Neural cell (in vitro differentiated cells): ENCODE data around the gene CRYGS. TPM values are rescaled to one million over a fixed set of nuclear protein-coding genes. Genes with fewer than 3 reads are reported as not detected.

Experiments used
- H2AFZ ChIP-seq: fragments of 200-600, 300-800 bp; sonication (generic), shearing (Covaris generic); 2 replicates; pipeline ENCODE4 v1.6.0; 2014; ENCODE audit warnings: low read depth, mild to moderate bottlenecking, antibody characterized with exemption, low read length, moderate library complexity
- H3F3A ChIP-seq: fragments of 200-600 bp; shearing (Covaris generic); 2 replicates; pipeline ENCODE4 v1.6.1; 2016; ENCODE audit warnings: mild to moderate bottlenecking, moderate library complexity, mixed read lengths, antibody characterized with exemption, low read length; ENCODE audit not compliant: insufficient read depth, poor library complexity, severe bottlenecking
- H3K27ac ChIP-seq: fragments of 200-600, 300-800 bp; sonication (generic), shearing (Covaris generic); 2 replicates; pipeline ENCODE4 v1.5.1; 2014; ENCODE audit warnings: mild to moderate bottlenecking, low read length, moderate library complexity
- H3K27me3 ChIP-seq: fragments of 300-800, 200-600 bp; sonication (generic), shearing (Covaris generic); 2 replicates; pipeline ENCODE4 v1.6.0; 2014; ENCODE audit warnings: mild to moderate bottlenecking, low read depth, low read length, moderate library complexity; ENCODE audit not compliant: insufficient read depth
- H3K36me3 ChIP-seq: fragments of 300-800, 200-600 bp; sonication (generic), shearing (Covaris generic); 2 replicates; pipeline ENCODE4 v1.5.1; 2014; ENCODE audit warnings: mild to moderate bottlenecking, antibody characterized with exemption, low read length, moderate library complexity; ENCODE audit not compliant: insufficient read depth
- H3K4me2 ChIP-seq: fragments of 300-800, 200-600 bp; sonication (generic), shearing (Covaris generic); 2 replicates; pipeline ENCODE4 v1.6.0; 2014; ENCODE audit warnings: mild to moderate bottlenecking, low read length
- H3K4me3 ChIP-seq: fragments of 300-800, 200-600 bp; sonication (generic), shearing (Covaris generic); 2 replicates; pipeline ENCODE4 v1.5.1; 2014; ENCODE audit warnings: mild to moderate bottlenecking, low read length, moderate library complexity
- H3K79me2 ChIP-seq: fragments of 200-600 bp; shearing (Covaris generic); replicated peaks from 2 replicates; pipeline ENCODE4 v1.6.0; 2014; ENCODE audit warnings: mild to moderate bottlenecking, low read length, moderate library complexity; ENCODE audit not compliant: insufficient read depth
- H3K9ac ChIP-seq: fragments of 300-800, 200-600 bp; sonication (generic), shearing (Covaris generic); 2 replicates; pipeline ENCODE4 v1.6.1; 2016; ENCODE audit warnings: mild to moderate bottlenecking, low read length, mixed read lengths
- H3K9me2 ChIP-seq: fragments of 200-600 bp; shearing (Covaris generic); 2 replicates; pipeline ENCODE4 v1.6.1; 2016; ENCODE audit warnings: mild to moderate bottlenecking, low read length, mixed read lengths; ENCODE audit not compliant: insufficient read depth
- H3K9me3 ChIP-seq: fragments of 200-600, 300-800 bp; sonication (generic), shearing (Covaris generic); 2 replicates; pipeline ENCODE4 v1.6.1; 2016; ENCODE audit warnings: mild to moderate bottlenecking, mixed run types, low read length, moderate library complexity, mixed read lengths
- H4K20me1 ChIP-seq: fragments of 200-600 bp; shearing (Covaris generic); 2 replicates; pipeline ENCODE4 v1.6.1; 2016; ENCODE audit warnings: mild to moderate bottlenecking, mixed run types; ENCODE audit not compliant: insufficient read depth
- CTCF ChIP-seq: fragments of 450-650 bp; IDR thresholded peaks from 2 replicates; pipeline ENCODE4 v1.5.1; 2014; ENCODE audit warnings: antibody characterized with exemption, mild to moderate bottlenecking, moderate library complexity; ENCODE audit not compliant: poor library complexity, severe bottlenecking
- EP300 ChIP-seq: fragments of 450-650 bp; conservative IDR thresholded peaks from 2 replicates; pipeline ENCODE4 v1.6.1; 2014; ENCODE audit warnings: antibody characterized with exemption, mild to moderate bottlenecking, moderate library complexity; ENCODE audit not compliant: poor library complexity, severe bottlenecking
- EZH2 ChIP-seq: fragments of 200-600, 300-800 bp; shearing (Covaris generic), sonication (generic); IDR thresholded peaks from 2 replicates; pipeline ENCODE4 v1.6.1; 2014; ENCODE audit warnings: antibody characterized with exemption, low read length, borderline replicate concordance, mild to moderate bottlenecking; ENCODE audit not compliant: insufficient read depth, poor library complexity, severe bottlenecking
- MXI1 ChIP-seq: fragments of 450-650 bp; conservative IDR thresholded peaks from 2 replicates; pipeline ENCODE4 v1.6.1; 2014; ENCODE audit warnings: antibody characterized with exemption, mild to moderate bottlenecking; ENCODE audit not compliant: poor library complexity, severe bottlenecking
- POLR2AphosphoS5 ChIP-seq: IDR thresholded peaks from 2 replicates; pipeline ENCODE4 v1.6.1; 2012
- RAD21 ChIP-seq: fragments of 450-650 bp; conservative IDR thresholded peaks from 2 replicates; pipeline ENCODE4 v1.6.1; 2014; ENCODE audit warnings: antibody characterized with exemption, mild to moderate bottlenecking, moderate library complexity
- SMC3 ChIP-seq: fragments of 450-650 bp; conservative IDR thresholded peaks from 2 replicates; pipeline ENCODE4 v1.6.1; 2014; ENCODE audit warnings: antibody characterized with exemption, mild to moderate bottlenecking, moderate library complexity; ENCODE audit not compliant: poor library complexity
- TAF1 ChIP-seq: IDR thresholded peaks from 2 replicates; pipeline ENCODE4 v1.6.1; 2012; ENCODE audit warnings: low read depth
- polyA plus RNA-seq: library from polyadenylated mRNA; depleted of rRNA; stranded (reverse); fragments of >200 nt; gene quantifications from 2 replicates; pipeline ENCODE4 v1.2.3, GENCODE V29; 2014
- TF ChIP-seq, protein P1 (sequence below): IDR thresholded peaks from 2 replicates; pipeline ENCODE4 v1.6.1; 2012; ENCODE audit warnings: borderline replicate concordance

CRYGS gene
- polyA plus RNA-seq, 1 donor from 2014 or later = 7.7 TPM

GRCh38 chr3:186497608-186498007 lies 46.6 kb downstream of the CRYGS start:
- no peaks in the 10 kb centered on the region for H3K27me3 ChIP-seq

DNA sequence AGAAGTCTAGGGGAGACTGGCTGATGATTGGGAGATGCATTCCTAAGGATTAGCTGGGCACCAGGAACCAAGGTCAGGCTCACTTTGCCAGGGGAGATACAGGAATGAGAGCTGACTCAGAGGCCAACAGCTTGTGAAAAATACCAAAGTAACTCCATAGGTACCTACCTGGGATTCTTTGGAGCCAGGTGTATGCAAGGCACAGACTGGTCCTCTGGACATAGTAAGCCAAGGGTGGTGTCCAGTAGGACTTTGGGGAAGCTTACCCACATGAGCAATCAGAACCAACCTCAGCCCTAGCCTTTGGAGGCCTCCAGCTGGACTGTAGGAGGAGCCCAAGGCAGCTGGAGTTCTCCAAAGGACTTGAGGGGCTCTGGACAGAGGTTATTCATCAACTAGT lies 47.5 kb downstream of the CRYGS start:
- no peak overlapping the region for H3K27ac ChIP-seq
- no peaks in the 10 kb centered on the region for H3K9me3 ChIP-seq
- H4K20me1 ChIP-seq = no peaks in the 10 kb centered on the region
- no peaks in the 10 kb centered on the region for H3K36me3 ChIP-seq
- no peak for TF ChIP-seq TAF1
- TF ChIP-seq MXI1 = no peak
- no peak for TF ChIP-seq EZH2
- no peak for TF ChIP-seq SMC3
- no peak for TF ChIP-seq CTCF
- TF ChIP-seq EP300 = no peak
- no peak for TF ChIP-seq RAD21
- no peak for TF ChIP-seq POLR2AphosphoS5
- TF ChIP-seq, protein P1, sequence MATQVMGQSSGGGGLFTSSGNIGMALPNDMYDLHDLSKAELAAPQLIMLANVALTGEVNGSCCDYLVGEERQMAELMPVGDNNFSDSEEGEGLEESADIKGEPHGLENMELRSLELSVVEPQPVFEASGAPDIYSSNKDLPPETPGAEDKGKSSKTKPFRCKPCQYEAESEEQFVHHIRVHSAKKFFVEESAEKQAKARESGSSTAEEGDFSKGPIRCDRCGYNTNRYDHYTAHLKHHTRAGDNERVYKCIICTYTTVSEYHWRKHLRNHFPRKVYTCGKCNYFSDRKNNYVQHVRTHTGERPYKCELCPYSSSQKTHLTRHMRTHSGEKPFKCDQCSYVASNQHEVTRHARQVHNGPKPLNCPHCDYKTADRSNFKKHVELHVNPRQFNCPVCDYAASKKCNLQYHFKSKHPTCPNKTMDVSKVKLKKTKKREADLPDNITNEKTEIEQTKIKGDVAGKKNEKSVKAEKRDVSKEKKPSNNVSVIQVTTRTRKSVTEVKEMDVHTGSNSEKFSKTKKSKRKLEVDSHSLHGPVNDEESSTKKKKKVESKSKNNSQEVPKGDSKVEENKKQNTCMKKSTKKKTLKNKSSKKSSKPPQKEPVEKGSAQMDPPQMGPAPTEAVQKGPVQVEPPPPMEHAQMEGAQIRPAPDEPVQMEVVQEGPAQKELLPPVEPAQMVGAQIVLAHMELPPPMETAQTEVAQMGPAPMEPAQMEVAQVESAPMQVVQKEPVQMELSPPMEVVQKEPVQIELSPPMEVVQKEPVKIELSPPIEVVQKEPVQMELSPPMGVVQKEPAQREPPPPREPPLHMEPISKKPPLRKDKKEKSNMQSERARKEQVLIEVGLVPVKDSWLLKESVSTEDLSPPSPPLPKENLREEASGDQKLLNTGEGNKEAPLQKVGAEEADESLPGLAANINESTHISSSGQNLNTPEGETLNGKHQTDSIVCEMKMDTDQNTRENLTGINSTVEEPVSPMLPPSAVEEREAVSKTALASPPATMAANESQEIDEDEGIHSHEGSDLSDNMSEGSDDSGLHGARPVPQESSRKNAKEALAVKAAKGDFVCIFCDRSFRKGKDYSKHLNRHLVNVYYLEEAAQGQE = no peak
- no peaks in the 10 kb centered on the region for H3K79me2 ChIP-seq
- no peaks in the 10 kb centered on the region for H3K9me2 ChIP-seq
- H3K9ac ChIP-seq = no peak overlapping the region
- H2AFZ ChIP-seq = no peak overlapping the region
- no peak overlapping the region for H3K4me3 ChIP-seq
- no peaks in the 10 kb centered on the region for H3K27me3 ChIP-seq
- H3K4me2 ChIP-seq = no peak overlapping the region
- no peaks in the 10 kb centered on the region for H3F3A ChIP-seq

More at GRCh38 chr3:186497608-186498007, 46.6 kb downstream of the CRYGS start:
- Histone ChIP-seq H3K36me3 (no peaks in the 10 kb centered on the region), H3K9ac (no peak overlapping the region), H3K27ac (no peak overlapping the region), H4K20me1 (no peaks in the 10 kb centered on the region), H3K4me3 (no peak overlapping the region), H3K4me2 (no peak overlapping the region), H3K9me3 (no peaks in the 10 kb centered on the region), H2AFZ (no peak overlapping the region), H3K79me2 (no peaks in the 10 kb centered on the region), H3K9me2 (no peaks in the 10 kb centered on the region), H3F3A (no peaks in the 10 kb centered on the region)
- TF ChIP-seq, protein P1 = no peak
- no peak for TF ChIP-seq RAD21
- TF ChIP-seq EZH2 = no peak
- no peak for TF ChIP-seq SMC3
- TF ChIP-seq EP300 = no peak
- TF ChIP-seq TAF1 = no peak
